HG02571 (cell line): Measurements from ENCODE around the gene OR2A25.

Experiments
- ATAC-seq: cut with Tn5 transposase; IDR thresholded peaks from one replicate; pipeline ENCODE4 v1.9.1; 2021; ENCODE audit warnings: mild to moderate bottlenecking, moderate library complexity; ENCODE audit not compliant: unreplicated experiment

OR2A25 gene

GRCh38 chr7:144069953-144070352, 342 bp downstream of the OR2A25 start:
- no peak for ATAC-seq

DNA sequence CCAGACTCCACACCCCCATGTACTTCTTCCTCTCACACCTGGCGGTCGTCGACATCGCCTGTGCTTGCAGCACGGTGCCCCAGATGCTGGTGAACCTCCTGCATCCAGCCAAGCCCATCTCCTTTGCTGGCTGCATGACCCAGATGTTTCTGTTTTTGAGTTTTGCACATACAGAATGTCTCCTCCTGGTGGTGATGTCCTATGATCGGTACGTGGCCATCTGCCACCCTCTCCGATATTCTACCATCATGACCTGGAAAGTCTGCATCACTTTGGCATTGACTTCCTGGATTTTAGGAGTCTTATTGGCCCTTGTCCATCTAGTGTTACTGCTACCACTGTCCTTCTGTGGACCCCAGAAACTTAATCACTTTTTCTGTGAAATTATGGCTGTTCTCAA, 4.8 kb downstream of the OR2A25 start:
- ATAC-seq, result no peak

DNA sequence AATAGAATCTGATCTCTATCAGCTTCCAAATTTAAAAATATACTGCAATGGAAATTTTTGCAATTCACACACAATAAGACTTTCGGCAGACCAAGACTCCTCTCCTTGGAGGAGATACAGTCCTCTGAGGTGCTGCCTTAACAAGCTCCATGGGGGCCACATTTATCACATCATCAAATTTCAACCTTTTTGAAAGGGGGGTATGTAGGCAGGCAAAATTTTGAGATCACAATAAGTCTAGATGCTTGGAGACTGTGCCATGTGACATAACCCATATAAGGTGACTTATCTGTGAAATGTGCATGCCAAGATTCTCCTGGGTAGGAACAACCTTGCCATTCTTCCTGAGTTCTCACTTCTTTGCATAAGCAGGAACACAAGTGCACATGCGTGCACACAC, 16.4 kb downstream of the OR2A25 start, which contains the start of gene OR2A12:
TSS of gene OR2A12 (plus strand) at position 301 of the 400 bp plus-strand sequence. CDS start 8,830 bp downstream, outside the sequence.
- ATAC-seq, result no peak

DNA sequence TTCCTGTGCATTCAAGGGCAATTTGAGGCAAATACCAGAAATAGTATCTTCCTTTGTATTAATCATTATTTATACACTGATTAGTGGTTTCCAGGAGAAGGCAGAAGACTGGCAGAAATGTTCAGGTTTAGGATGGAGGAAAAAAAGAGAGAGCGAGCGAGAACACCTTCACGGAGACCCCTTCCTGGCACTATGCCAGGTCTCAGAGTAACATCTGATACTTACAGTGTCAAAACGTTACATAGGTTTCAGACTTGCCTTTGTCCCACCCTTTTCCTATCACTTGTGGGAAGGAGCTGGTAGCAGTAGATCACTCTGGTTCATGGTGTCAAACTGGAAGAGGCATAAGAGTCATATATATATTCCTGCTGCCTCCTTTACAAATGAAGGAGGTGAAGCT, 17.1 kb downstream of the OR2A25 start:
- no peak for ATAC-seq

DNA sequence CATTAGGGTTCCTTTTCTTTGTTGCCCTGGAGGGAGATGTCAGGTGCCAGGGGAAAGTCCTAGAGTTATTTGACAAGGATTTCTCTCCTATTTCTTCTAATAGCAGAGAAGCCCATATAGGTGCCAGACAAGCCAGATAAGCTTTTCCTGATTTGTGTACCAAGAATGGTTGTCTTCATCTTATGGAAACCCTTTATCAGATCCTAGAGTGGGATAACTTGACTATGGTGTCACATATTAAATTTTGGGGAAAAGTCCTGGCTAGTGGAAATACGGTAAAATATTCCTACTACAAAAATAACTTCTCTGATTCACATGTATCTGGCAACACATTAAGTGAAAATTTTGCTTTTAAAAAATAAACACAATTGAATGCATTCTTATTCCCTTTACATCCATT, 17.6 kb downstream of the OR2A25 start:
- ATAC-seq, result no peak

GRCh38 chr7:144090667-144091066, 21.1 kb downstream of the OR2A25 start:
- no peak for ATAC-seq

- no peak for ATAC-seq
These were observed 29.2 kb downstream of the OR2A25 start for GRCh38 chr7:144098776-144099175.

- ATAC-seq, result no peak
These were observed 31.0 kb downstream of the OR2A25 start for GRCh38 chr7:144100607-144101006.

DNA sequence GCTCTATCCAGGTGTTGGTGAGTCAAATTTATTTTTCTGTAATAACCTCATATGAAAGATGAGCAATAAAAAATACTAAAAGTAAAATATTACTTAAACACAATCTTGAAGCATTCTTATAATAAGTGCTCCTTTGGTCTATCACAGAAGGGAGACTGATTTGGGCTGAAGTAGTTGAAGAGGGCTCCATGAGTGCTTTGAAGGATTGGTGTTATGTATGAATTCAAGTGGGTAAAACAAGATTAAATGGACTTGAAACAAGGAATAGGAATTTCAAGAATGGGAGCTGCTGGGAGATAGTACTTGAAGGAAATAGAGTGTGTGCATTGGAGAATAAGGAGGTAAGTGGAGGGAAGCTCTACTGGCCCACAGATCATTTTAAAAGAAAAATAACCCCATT, 32.4 kb downstream of the OR2A25 start:
- no peak for ATAC-seq

DNA sequence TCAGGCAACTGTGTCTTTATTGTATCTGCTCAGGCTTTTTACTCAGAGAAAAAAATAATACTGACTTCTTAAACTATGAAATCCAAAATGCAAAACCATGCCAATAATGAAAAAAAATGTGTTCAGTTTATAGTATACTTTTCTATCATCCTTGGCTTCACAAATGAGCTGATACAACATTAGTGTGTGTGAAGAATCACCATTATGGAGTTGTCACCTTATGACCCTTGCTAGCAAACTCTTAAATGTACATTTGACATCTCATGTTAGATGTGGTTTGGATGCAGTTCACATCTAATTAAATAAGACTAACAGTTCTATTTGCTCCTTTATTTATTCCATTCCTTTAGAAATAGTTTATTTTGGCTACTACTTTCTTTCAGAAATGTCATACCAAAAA, 35.6 kb downstream of the OR2A25 start:
- no peak for ATAC-seq

DNA sequence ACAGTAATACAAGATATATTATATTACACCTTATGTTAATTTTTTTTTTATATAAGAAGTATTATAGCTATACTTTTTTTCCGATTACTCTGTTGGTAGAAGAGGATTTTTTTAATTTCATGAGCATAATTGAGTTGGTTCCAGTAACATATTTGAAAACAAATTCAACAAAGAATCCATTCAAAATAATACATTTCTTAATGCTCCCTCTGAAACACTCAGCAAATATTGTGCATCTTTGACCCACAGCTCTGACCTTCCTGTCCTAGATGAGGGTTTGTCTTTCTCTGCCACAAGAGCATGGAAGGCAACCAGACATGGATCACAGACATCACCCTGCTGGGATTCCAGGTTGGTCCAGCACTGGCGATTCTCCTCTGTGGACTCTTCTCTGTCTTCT, 39.7 kb downstream of the OR2A25 start, which contains the start of gene OR2A2:
TSS of gene OR2A2 (plus strand) at position 301 of the 400 bp plus-strand sequence. CDS start at position 301, 0 bp downstream.
- ATAC-seq, result no peak

- ATAC-seq, result no peak
These were observed 40.7 kb downstream of the OR2A25 start for GRCh38 chr7:144110272-144110671.

DNA sequence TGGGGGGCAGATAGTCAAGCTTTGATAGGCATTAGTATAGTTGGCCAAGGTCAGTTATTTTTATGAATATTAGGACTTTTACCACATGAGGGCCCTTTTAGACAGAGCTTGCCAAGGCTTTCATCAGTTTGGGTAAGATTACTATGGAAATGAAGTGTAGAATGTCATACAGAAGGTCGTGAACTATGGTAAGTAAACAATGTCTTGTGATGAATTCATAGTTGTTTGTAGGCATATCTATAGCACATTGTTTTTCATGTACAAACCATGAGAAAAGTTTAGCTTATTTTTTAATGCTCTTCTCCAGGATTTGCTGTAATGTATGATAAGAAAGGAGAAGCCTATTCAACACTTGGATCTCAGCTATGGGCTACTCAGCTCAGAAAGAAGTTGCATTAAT, 44.0 kb downstream of the OR2A25 start:
- no peak for ATAC-seq

DNA sequence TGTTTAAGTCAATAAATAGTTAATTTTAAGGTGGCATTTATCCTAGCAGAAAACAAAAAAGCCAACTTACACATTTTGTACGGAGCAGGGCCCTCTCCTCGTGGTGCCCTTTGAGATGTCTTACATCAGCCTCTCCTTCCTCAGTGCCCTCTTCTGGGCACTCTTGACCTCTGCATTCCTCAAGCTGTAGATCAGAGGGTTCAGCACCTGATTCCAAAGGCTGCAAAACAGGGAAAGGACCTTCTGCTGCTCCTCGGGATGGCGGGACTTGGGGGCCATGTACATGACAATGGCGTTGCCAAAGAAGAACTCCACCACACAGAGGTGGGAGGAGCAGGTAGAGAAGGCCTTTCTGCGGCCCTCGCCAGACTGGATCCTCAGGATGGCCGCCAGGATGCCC, 48.7 kb downstream of the OR2A25 start:
- no peak for ATAC-seq

DNA sequence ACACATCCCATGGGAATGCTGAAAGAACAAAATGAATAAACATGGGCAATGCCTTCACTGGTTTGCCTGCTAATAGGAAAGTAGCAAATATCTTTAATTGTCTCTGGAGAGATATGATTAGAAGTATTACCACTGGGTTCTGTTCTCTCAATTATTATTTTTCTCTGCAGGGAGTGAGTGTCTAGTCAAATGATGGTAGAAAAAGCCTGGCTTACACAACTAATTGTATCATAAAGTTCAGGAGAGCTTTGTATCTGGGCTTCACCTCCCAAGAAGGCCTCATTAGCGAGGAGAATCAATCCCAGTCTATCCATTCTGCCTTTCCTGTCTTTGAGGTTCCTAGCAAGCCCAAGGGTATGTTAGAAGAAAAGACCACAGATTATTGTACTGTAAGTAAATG, 53.3 kb downstream of the OR2A25 start, which contains the start of gene OR2A14:
TSS of gene OR2A14 (plus strand) at position 301 of the 400 bp plus-strand sequence. CDS start 5,937 bp downstream, outside the sequence.
- no peak for ATAC-seq
